ENCODE measurements around the gene C2orf76.

The C2orf76 gene

DNA sequence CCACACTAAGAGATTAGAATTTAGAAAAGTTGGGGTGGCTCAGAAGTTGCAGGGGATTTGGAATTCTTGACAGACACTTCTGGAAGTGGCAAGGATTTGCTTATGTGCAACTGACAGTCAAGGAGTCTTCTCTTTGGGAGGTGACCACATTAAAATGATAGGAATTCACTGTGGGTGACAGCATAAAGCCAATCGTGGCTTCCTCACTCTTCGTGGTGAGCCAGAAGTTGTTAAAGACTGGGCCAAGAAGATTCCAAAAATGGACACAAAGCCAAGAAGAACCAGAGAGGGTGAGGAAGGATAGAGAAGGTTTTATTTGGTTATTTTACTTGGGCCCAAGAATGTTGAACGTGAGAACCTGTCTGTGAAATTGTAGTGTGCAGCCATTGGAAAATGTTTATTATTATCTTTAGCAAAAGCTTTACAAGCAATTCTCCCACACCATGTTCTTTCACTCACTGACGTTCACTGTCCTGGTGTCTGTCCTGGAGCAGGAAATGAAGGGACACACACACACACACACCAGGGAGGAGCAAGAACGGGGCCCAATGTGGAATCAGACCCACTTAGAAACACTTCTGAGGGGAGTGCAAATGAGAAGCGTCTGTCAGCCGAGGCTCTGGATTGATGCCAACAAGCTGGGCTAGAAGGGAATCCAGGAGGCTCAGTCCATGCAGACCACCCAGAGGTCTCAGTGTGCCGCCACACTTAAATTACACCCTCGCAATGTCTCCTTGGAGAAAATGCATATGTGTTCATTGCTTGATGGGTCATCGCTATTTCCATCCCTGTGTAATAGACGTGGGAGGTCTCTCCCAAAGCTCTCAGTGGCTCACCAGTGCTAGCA lies 105.8 kb downstream of the C2orf76 start:
- H3K27me3 Mint-ChIP-seq (ENCODE audit: low read depth), result peaks cover 8% of the 10 kb centered on the region
- no peaks in the 10 kb centered on the region for H3K36me3 Mint-ChIP-seq (ENCODE audit: low read depth)

GRCh38 chr2:119259296-119259860 lies 107.3 kb downstream of the C2orf76 start:
- H3K27ac Mint-ChIP-seq, result peak overlapping the region in 1 of 3 experiments; percentile 20
- H3K4me1 Mint-ChIP-seq, result peaks cover 16% of the 10 kb centered on the region
- H3K36me3 Mint-ChIP-seq (ENCODE audit: low read depth), result no peaks in the 10 kb centered on the region
- TF ChIP-seq, protein P1, sequence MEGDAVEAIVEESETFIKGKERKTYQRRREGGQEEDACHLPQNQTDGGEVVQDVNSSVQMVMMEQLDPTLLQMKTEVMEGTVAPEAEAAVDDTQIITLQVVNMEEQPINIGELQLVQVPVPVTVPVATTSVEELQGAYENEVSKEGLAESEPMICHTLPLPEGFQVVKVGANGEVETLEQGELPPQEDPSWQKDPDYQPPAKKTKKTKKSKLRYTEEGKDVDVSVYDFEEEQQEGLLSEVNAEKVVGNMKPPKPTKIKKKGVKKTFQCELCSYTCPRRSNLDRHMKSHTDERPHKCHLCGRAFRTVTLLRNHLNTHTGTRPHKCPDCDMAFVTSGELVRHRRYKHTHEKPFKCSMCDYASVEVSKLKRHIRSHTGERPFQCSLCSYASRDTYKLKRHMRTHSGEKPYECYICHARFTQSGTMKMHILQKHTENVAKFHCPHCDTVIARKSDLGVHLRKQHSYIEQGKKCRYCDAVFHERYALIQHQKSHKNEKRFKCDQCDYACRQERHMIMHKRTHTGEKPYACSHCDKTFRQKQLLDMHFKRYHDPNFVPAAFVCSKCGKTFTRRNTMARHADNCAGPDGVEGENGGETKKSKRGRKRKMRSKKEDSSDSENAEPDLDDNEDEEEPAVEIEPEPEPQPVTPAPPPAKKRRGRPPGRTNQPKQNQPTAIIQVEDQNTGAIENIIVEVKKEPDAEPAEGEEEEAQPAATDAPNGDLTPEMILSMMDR (IDR thresholded peaks at IDR 0.05; ENCODE audit: unreplicated experiment in 3 of 3), result no peak
- peaks cover 8% of the 10 kb centered on the region for H3K27me3 Mint-ChIP-seq (ENCODE audit: low read depth)
- no peak overlapping the region for H3K4me3 Mint-ChIP-seq
- H3K9me3 Mint-ChIP-seq, result no peaks in the 10 kb centered on the region

More for the DNA sequence above, 105.8 kb downstream of the C2orf76 start:
- no peak overlapping the region for H3K27ac Mint-ChIP-seq
- TF ChIP-seq, protein P1 (IDR thresholded peaks at IDR 0.05; ENCODE audit: unreplicated experiment in 3 of 3), result no peak
- H3K4me1 Mint-ChIP-seq, result peaks cover 13% of the 10 kb centered on the region
- no peaks in the 10 kb centered on the region for H3K9me3 Mint-ChIP-seq
- H3K4me3 Mint-ChIP-seq, result no peak overlapping the region

DNA sequence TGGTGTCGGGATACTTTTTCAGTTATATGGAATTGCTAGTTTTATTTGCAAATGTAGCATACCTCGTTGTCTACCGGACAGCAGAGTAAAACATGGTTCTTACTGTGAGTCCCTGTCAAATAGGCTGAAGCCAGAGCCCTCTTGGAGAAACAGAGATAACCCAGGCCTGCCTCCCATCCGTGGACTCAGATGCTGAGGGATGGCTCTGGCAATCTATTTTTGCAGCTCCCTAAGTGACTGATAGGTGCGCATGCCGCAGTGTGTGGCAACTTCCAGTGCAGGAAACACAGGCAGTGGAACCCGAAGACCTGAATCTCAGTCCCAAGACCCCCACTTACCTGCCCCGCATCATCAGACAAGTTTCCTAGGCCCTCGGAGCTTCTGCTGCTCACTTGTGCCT lies 109.4 kb downstream of the C2orf76 start:
- no peak overlapping the region for H3K4me3 Mint-ChIP-seq
- TF ChIP-seq, protein P1 (IDR thresholded peaks at IDR 0.05; ENCODE audit: unreplicated experiment in 3 of 3), result no peak
- H3K27ac Mint-ChIP-seq, result no peak overlapping the region
- no peaks in the 10 kb centered on the region for H3K9me3 Mint-ChIP-seq
- peaks cover 16% of the 10 kb centered on the region for H3K4me1 Mint-ChIP-seq
- peaks cover 13% of the 10 kb centered on the region for H3K27me3 Mint-ChIP-seq (ENCODE audit: low read depth)
- no peaks in the 10 kb centered on the region for H3K36me3 Mint-ChIP-seq (ENCODE audit: low read depth)

- peak overlapping the region in 1 of 3 experiments; percentile 36 for H3K4me3 Mint-ChIP-seq
- H3K27ac Mint-ChIP-seq, result peak overlapping the region; percentile 30 to 66 (median 43)
- H3K27me3 Mint-ChIP-seq (ENCODE audit: low read depth), result peaks cover 17% of the 10 kb centered on the region
- TF ChIP-seq, protein P1 (IDR thresholded peaks at IDR 0.05; ENCODE audit: unreplicated experiment in 3 of 3), result no peak
- no peaks in the 10 kb centered on the region for H3K36me3 Mint-ChIP-seq (ENCODE audit: low read depth)
- H3K9me3 Mint-ChIP-seq, result no peaks in the 10 kb centered on the region
- peaks cover 14% of the 10 kb centered on the region for H3K4me1 Mint-ChIP-seq
Measured at GRCh38 chr2:119256582-119256921, 110.1 kb downstream of the C2orf76 start.

GRCh38 chr2:119255760-119256581 lies 110.7 kb downstream of the C2orf76 start:
- H3K4me1 Mint-ChIP-seq, result peaks cover 11% of the 10 kb centered on the region
- H3K27me3 Mint-ChIP-seq (ENCODE audit: low read depth), result peaks cover 17% of the 10 kb centered on the region
- no peaks in the 10 kb centered on the region for H3K36me3 Mint-ChIP-seq (ENCODE audit: low read depth)
- no peaks in the 10 kb centered on the region for H3K9me3 Mint-ChIP-seq
- TF ChIP-seq, protein P1 (IDR thresholded peaks at IDR 0.05; ENCODE audit: unreplicated experiment in 3 of 3), result no peak
- H3K4me3 Mint-ChIP-seq, result peak overlapping the region in 1 of 3 experiments; percentile 36
- H3K27ac Mint-ChIP-seq, result peak overlapping the region; percentile 30 to 66 (median 43)
